Stimulated activated CD8-positive, alpha-beta memory T cell treated with anti-CD3 and anti-CD28 coated beads, Interleukin-12 subunit alpha, Interleukin-12 subunit beta, amount 100 ng/mL, for 24 hours (primary cell): ENCODE results near the gene MEGF6.

Experiments
- DNase-seq: peaks from one replicate; pipeline ENCODE4 v3.0.0-alpha.2; 2020; ENCODE audit errors: extremely low read depth

MEGF6 gene

GRCh38 chr1:3571263-3571662 is 40.0 kb downstream of the MEGF6 start:
- DNase-seq: no peak

GRCh38 chr1:3570066-3570986 is 41.0 kb downstream of the MEGF6 start:
- DNase-seq: no peak

DNA sequence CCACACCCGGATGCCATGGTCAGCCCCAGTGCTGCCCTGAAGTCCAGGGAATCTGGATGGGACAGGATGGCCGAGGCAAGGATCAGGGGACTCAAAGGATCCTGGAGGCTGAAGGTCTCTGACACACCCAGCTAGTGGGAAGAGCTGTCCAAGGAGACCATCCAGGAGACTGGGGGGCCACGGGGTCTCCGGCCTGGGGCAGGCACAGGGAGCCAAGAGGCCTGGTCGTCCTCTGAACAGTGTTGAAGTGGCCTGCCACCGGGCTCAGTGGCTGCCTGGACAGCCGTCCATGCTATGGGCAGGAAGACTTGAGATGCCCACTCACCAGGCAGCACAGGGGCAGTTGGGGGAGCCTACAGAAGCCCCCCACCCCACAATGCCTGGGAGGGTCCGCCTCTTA is 41.9 kb downstream of the MEGF6 start:
- DNase-seq: no peak

DNA sequence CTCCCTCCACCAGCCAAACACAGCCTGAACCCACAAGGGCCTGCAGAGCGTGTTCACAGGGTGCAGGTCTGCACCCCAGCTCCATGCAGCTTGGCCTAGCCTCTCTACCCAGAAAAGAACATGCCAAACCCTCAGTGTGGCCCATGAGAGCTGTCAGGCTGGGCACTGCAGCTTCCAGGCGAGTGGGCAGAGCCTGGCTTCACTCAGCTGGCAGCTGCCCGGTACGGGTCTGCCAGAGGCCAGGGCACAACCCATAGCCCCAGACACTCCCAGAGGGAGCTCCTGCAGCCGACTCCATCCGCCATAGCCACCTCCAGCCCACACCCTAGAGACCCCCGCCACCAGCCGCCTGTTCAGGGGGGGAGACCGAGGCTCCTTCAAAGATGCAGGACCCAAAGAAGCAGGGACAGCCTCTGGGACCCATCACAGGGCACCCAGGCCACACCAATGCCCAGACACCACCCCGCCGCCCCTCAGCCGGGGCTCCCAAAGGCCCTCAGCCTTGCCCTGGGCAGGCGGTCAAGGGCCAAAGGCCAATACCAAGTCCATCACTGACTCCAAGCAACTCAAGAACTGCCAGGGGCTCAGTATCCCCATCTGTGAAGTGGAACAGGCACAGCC is 42.4 kb downstream of the MEGF6 start:
- no peak for DNase-seq

GRCh38 chr1:3566951-3567804 is 44.1 kb downstream of the MEGF6 start:
- no peak for DNase-seq

- DNase-seq: no peak
Measured at GRCh38 chr1:3566003-3566885, 45.1 kb downstream of the MEGF6 start.

DNA sequence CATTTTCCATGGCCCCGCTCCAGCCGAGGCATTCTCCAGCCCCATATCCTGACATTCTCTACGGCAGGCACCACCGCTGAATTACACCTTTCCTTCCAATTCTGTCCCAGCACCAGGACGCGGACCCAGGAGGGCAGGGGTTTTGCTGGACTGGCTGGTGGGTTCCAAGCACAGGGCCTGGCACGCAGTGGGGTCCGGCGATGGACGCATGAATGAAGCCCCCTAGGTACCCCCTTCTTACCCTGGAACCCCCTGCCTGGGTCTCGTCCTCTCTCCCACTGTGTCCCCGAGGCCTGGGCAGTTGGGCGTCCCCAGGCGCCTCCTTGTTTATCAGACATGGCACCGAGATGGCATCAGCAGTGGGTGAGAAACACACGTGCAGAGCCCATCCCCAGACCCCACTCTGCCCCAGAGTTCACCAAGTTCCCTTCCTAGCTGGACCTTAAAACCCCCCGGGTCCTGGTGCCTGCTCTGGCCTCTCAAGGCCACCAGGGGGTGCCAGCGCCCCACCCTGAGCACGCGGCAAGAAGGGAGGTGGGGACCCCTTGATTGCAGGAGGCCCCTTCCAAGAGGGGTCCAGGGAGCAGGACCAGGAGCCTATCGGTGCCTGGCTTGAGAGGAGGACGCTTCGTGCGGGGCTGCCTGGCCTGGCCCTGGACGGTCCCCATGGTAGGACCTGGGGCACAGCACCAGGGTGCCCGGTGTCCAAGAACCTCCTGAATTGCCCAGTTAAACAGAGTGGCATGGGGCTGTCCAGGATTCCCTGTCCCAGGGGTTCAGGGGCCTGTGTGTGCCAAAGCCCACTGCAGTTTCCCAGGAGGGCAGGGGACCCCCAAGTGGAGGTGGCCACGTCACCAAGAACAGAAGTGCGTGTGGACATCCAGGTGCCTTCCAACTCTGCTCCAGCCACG is 46.1 kb downstream of the MEGF6 start:
- no peak for DNase-seq

DNA sequence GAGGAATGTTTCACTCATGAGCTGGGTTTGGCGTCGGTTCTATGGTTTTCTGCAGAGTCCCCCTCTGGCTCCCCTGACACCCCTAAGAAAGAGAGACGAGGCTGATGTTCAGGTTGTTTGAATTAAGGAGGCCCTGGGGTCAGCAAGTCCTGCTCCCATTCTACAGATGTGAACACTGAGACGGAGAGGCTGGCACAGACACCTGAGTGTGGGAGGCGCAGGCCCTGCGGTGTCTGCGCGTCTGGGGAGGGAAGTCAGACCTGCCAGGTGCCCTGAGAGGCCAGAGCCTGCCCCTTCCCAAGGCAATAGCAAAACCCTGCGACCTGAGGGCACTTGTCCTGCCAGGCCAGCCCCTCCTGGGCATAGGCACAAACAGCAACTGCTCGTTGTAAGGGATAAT is 47.7 kb downstream of the MEGF6 start:
- no peak for DNase-seq

GRCh38 chr1:3563125-3563524 is 48.2 kb downstream of the MEGF6 start:
- no peak for DNase-seq

GRCh38 chr1:3562712-3563111 is 48.6 kb downstream of the MEGF6 start:
- DNase-seq: no peak

DNA sequence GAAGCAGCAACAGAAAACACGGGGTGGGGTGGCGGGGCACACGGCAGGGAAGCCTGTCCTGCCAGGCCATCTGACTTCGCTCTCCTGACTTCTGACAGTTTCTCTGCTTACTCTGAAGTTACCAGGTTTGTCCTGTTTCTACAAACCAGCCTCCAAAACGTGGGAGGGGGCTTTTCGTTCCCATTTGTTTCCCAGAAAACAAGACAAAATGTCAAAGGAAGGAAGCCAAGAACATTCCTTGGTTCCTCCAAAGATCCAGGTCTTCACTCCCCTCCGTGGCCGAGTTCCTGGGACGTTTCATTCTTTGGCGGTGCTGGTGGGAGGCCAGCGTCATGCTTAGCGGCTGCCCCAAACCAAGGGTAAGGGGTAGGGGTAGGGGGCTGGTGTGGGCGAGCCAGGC is 49.6 kb downstream of the MEGF6 start:
- DNase-seq: no peak

GRCh38 chr1:3560981-3561380 is 50.3 kb downstream of the MEGF6 start:
- DNase-seq: no peak

- DNase-seq: no peak
Measured at GRCh38 chr1:3560251-3560871, 50.9 kb downstream of the MEGF6 start.

GRCh38 chr1:3558036-3558726 is 53.1 kb downstream of the MEGF6 start:
- DNase-seq: no peak

DNA sequence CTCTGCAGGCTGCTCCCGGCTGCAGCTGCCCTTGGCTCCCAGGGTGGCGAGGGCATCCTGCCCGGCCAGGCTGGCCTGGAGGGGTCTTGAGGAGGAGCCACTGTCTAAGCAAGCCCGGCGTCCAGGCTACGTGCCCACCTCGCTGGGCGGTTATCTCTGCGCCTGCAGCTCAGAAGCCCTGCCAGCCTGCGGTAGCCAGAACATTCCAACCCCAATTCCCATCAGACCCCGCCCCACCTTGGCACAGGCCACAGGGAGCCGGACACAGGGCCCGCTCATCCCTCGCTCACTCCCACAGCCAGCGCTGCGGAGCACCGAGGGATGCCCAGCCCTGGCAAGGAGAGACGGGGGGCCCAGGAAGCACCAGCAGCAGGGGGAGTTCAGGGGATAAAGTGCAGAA is 53.9 kb downstream of the MEGF6 start:
- no peak for DNase-seq

DNA sequence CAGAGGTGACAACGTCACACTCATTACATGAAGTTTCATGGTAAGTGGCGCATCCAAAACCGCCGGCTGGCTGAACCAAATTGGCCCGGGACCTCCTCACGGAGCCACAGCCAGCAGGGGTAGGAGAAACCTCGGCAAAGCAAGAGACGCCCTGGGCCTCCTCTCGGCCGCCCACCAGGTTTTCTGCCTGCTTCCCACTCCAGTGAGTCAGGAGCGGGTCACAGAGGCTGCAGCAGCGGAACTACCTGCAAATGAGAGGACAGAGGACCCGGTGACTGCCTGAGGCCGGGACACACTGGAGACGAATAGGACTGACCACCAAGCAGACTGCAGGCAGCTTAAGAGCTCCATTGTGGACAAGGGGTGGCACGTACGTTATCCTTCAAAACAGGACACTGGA is 55.0 kb downstream of the MEGF6 start:
- no peak for DNase-seq

DNA sequence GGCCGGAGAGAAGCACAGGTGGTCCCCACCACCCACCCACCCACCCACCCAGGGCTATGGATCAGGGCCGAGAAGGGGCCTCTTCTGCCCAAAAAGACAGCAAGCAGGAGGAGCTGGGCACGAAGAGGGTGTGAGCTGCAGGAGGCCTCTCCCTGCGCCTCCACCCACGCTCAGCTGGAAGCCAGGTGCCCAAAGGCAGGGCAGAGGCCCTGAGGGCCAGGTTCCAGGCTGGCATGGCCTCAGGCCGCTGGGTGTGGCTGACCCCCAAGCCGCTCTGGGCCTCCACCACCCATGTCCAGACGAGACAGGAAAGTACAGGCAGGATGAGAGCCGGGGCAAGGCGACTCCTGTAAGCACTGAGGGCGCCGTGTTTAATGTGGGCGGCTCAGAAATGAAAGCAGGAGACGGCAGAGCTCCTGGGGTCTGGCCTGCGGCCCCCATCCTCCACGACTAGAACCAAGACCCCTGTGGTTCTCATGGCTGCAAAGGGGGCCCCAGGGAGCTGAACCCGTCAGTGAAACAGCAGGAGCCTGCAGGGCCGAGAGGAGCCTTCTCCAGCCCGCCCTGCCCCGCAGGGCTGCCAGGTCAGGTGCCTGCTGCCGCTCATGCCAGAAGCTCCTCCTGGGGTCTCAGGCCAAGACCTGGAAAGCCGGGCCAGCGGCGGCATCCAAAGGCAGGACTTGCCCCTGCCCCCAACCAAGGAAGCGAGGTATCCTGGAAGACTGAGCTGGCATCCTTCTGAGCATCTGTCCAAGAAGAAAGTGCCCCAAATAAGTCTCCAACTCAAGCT is 56.0 kb downstream of the MEGF6 start:
- DNase-seq: no peak

GRCh38 chr1:3553940-3554223 is 57.4 kb downstream of the MEGF6 start:
- DNase-seq: no peak
